ENCODE results near the gene ZC2HC1C.
A peak's percentile ranks its signal among the peaks of the same experiment; 100 is the strongest.
"Not testable (repeated sequence)": the region's sequence is repeated elsewhere in the genome, so short reads cannot be mapped to it uniquely, and the experiment has no call there.

ZC2HC1C gene

DNA sequence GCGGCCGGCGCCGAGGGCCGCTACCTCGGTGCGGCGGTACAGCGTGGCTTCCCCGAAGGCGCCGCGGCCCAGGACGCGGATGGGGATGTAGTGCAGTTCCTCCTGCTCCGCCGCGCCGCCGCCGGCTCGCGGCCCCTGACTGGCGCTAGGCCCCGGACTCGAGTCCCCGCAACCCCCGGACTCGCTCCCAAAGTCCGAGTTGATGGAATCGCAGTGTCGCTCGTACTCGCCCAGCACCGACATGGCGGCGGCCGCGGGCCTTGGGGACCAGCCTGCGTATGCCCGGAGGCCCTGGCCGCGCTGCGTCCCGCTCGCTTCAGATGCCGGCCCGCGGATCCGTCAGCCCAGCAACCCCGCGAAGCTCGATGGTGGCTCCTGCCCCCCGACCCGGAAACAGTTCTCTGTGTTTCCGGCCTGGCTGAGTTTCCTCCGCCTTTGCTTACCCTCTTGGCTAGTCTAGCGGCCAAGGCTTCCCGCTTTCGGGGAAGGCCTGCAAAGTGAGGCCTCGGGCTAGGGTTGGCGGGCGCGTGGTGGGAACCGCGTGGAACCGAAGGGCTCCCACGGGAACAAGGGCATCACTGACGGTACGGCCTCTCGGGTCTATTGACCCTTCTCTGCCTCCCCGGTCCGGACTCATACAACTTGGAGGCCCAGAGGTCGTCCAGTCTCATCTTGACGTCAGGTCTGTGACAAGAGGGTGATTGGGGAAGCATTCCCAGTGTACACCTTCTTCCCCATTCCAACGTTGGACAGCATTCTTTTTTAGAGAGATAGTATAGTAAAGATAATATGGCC, 57.4 kb downstream of the ZC2HC1C start, which contains the start of gene NEK9:
Gene NEK9, minus strand, starts transcription at position 370 of the 795 bp plus-strand sequence. Its CDS starts 127 bp downstream, at position 243.
- Histone ChIP-seq H3K4me3 (ENCODE audit: low read depth, low read length) (peak within 1 kb of the TSS; percentile 90), H3K4me1 (ENCODE audit: control insufficient read depth, insufficient read depth, low read length) (peaks cover 4% of the 10 kb centered on the region), H3K9me3 (ENCODE audit: control insufficient read depth, insufficient read depth, low read length) (no peaks in the 10 kb centered on the region), H3K27me3 (ENCODE audit: control insufficient read depth, insufficient read depth, low read length) (no peaks in the 10 kb centered on the region), H3K36me3 (ENCODE audit: control insufficient read depth, insufficient read depth, low read length) (peaks cover 4% of the 10 kb centered on the region), H3K9ac (ENCODE audit: low read depth, low read length) (peak within 1 kb of the TSS; percentile 92)

DNA sequence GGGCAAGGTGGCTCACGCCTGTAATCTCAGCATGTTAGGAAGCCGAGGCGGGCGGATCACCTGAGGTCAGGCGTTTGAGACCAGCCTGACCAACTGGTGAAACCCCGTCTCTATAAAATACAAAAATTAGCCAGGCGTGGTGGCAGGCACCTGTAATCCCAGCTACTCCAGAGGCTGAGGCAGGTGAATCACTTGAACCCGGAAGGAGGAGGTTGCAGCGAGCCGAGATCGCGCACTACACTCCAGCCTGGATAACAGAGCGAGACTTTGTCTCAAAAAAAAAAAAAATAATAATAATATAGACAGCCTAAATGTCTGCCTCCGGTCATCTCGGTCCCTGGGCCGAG, 58.0 kb downstream of the ZC2HC1C start:
- not testable (repeated sequence) for H3K4me1 ChIP-seq (ENCODE audit: control insufficient read depth, insufficient read depth, low read length); H3K36me3 ChIP-seq (ENCODE audit: control insufficient read depth, insufficient read depth, low read length); H3K9me3 ChIP-seq (ENCODE audit: control insufficient read depth, insufficient read depth, low read length); H3K27me3 ChIP-seq (ENCODE audit: control insufficient read depth, insufficient read depth, low read length)
- peak overlapping the region; percentile 90 for H3K4me3 ChIP-seq (ENCODE audit: low read depth, low read length)
- peak overlapping the region; percentile 92 for H3K9ac ChIP-seq (ENCODE audit: low read depth, low read length)

DNA sequence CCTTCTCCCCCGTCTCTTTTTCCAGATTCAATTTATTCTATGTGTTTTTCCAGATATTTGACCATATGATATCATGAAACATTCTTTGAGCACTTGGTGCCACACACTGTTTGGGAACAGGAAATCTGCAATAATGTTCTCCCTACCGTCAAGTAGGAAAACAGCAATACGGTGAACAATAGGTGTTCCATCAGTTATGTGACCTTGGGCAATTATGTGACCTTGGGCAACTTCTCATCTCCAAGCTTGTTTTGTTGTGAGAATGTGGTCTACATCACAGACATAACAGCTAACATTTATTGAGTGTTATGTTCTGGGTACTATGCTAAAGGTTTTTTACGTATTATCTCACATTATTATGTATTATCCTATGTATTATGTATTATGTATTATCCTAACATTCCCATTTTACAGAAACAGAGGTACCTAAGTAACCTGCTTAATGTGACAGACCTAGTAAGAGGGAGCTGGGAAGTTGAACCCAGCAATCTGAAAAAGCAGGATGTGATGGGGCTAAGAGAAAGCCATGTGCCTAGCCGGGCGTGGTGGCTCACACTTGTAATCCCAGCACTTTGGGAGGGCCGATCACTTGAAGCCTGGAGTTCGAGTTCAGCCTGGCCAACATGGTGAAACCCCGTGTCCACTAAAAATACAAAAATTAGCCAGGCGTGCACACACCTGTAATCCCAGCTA, 58.6 kb downstream of the ZC2HC1C start:
- Histone ChIP-seq H3K4me3 (ENCODE audit: low read depth, low read length) (peak overlapping the region; percentile 90), H3K9ac (ENCODE audit: low read depth, low read length) (no peak overlapping the region), H3K9me3 (ENCODE audit: control insufficient read depth, insufficient read depth, low read length) (no peaks in the 10 kb centered on the region), H3K27me3 (ENCODE audit: control insufficient read depth, insufficient read depth, low read length) (no peaks in the 10 kb centered on the region), H3K4me1 (ENCODE audit: control insufficient read depth, insufficient read depth, low read length) (peaks cover 4% of the 10 kb centered on the region), H3K36me3 (ENCODE audit: control insufficient read depth, insufficient read depth, low read length) (peaks cover 4% of the 10 kb centered on the region)

DNA sequence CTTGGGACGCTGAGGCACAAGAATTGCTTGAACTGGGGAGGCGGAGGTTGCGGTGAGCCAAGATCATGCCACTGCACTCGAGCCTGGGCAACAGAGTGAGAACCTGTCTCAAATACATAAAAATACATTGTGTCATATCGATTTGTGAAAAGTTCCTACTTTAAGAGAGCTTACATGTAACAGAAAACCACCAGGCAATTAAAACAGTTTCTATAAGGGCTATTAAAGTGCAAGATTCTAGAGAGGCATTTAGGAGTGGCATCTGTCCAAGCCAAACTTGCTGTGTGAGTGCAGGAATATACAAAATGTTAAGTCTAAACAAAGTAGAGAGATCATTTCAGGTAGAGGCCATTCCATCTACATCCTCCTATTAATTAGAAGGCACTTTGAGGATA, 59.2 kb downstream of the ZC2HC1C start:
- H3K4me1 ChIP-seq (ENCODE audit: control insufficient read depth, insufficient read depth, low read length): peaks cover 4% of the 10 kb centered on the region
- peaks cover 4% of the 10 kb centered on the region for H3K36me3 ChIP-seq (ENCODE audit: control insufficient read depth, insufficient read depth, low read length)
- no peaks in the 10 kb centered on the region for H3K9me3 ChIP-seq (ENCODE audit: control insufficient read depth, insufficient read depth, low read length)
- H3K27me3 ChIP-seq (ENCODE audit: control insufficient read depth, insufficient read depth, low read length): no peaks in the 10 kb centered on the region
- no peak overlapping the region for H3K4me3 ChIP-seq (ENCODE audit: low read depth, low read length)
- no peak overlapping the region for H3K9ac ChIP-seq (ENCODE audit: low read depth, low read length)
